K562 (cell line): Measurements from ENCODE around the gene ATP8A1. TPM values are rescaled to one million over a fixed set of nuclear protein-coding genes. Genes with fewer than 3 reads are reported as not detected.

ENCODE experiments used
- ATAC-seq: fragments of 200-7000 bp; cut with Tn5 transposase; 3 replicates; pipeline ENCODE4 v1.9.1; 2020; ENCODE audit warnings: moderate library complexity
- BruUV-seq: library from RNA; stranded (reverse); fragments of 400-500 nt; replicated peaks from 2 replicates; lab custom pipeline; 2021; lab: Mats Ljungman, UMichigan
- CTCF ChIA-PET: fragments of 300-600 bp; formaldehyde crosslinking; extraction: SDS; loops from one replicate; lab custom pipeline; 2021; ENCODE audit warnings: low intra/inter-chr PET ratio; lab: Yijun Ruan, JAX
- POLR2A ChIA-PET: fragments of 300-600, 350-650 bp; sonication (Branson Sonifier 250); formaldehyde crosslinking; extraction: SDS; loops from one replicate; lab custom pipeline; 2021; ENCODE audit warnings: antibody characterized with exemption, inconsistent platforms; lab: Yijun Ruan, JAX
- DNase-seq, 4 experiments: peaks; one replicate each; pipeline versions ENCODE4 v3.0.0 to v3.0.0-alpha.2; 2011 to 2018; ENCODE audit warnings: low spot score in 3 of 4, mixed read lengths in 3 of 4; ENCODE audit errors: extremely low read depth in 1 of 4
- FAIRE-seq: peaks from 2 replicates; lab custom pipeline; 2011; peaks lifted over from hg19 to GRCh38; lab: Jason Lieb, UNC
- H2AFZ ChIP-seq: 2 replicates; pipeline ENCODE4 v1.6.0; 2011; ENCODE audit warnings: low read depth, low read length, control low read depth, inconsistent platforms
- H3K27ac ChIP-seq: fragments of 200-600 bp; 3 replicates; pipeline ENCODE4 v1.8.0; 2011; ENCODE audit warnings: low read depth, mild to moderate bottlenecking, control low read depth, inconsistent platforms, low read length, moderate library complexity, mixed read lengths; ENCODE audit errors: extremely low read depth
- H3K27me3 ChIP-seq, 2 experiments: fragments of 300-600 bp in 1 of 2; 2 replicates in 1 of 2; 3 replicates in 1 of 2; pipeline versions ENCODE4 v1.6.0 to v1.8.0; 2011; ENCODE audit warnings: inconsistent platforms in 2 of 2, low read length in 2 of 2, mild to moderate bottlenecking in 1 of 2, mixed read lengths in 1 of 2, moderate library complexity in 1 of 2; ENCODE audit not compliant: control insufficient read depth in 2 of 2, insufficient read depth in 2 of 2
- H3K36me3 ChIP-seq: fragments of 300-600 bp; 3 replicates; pipeline ENCODE4 v1.8.0; 2011; ENCODE audit warnings: mild to moderate bottlenecking, low read length, inconsistent platforms; ENCODE audit not compliant: control insufficient read depth, insufficient read depth
- H3K4me1 ChIP-seq, 2 experiments: fragments of 200-600 bp in 1 of 2; replicated peaks in 1 of 2; 2 replicates in 1 of 2; 3 replicates in 1 of 2; pipeline versions ENCODE4 v1.5.1 to v1.8.0; 2011; ENCODE audit warnings: inconsistent platforms in 2 of 2, low read length in 2 of 2, mild to moderate bottlenecking in 1 of 2, mixed read lengths in 1 of 2, moderate library complexity in 1 of 2; ENCODE audit not compliant: control insufficient read depth in 2 of 2, insufficient read depth in 2 of 2
- H3K4me2 ChIP-seq: 2 replicates; pipeline ENCODE4 v1.6.1; 2011; ENCODE audit warnings: low read length, control low read depth, inconsistent platforms, mixed read lengths; ENCODE audit not compliant: insufficient read depth
- H3K4me3 ChIP-seq: fragments of 200-600 bp; sonication (generic), shearing (Covaris generic); 2 replicates; pipeline ENCODE4 v1.5.1; 2016; ENCODE audit warnings: control low read depth, inconsistent platforms
- H3K79me2 ChIP-seq: fragments of 200-600 bp; 3 replicates; pipeline ENCODE4 v1.8.0; 2011; ENCODE audit warnings: low read length, inconsistent platforms; ENCODE audit not compliant: control insufficient read depth, insufficient read depth
- H3K9ac ChIP-seq, 2 experiments: 2 replicates each; pipeline versions ENCODE4 v1.6.0 to v1.6.1; 2011; ENCODE audit warnings: low read depth in 2 of 2, low read length in 2 of 2, control low read depth in 1 of 2, inconsistent platforms in 1 of 2, mild to moderate bottlenecking in 1 of 2, mixed read lengths in 1 of 2; ENCODE audit not compliant: insufficient read depth in 1 of 2
- H3K9me1 ChIP-seq: one replicate; pipeline ENCODE4 v1.6.0; 2011; ENCODE audit warnings: inconsistent platforms, mild to moderate bottlenecking, low read length, moderate library complexity; ENCODE audit not compliant: control insufficient read depth, insufficient read depth
- H3K9me3 ChIP-seq: replicated peaks from 2 replicates; pipeline ENCODE4 v1.5.1; 2011; ENCODE audit warnings: low read depth, low read length, inconsistent platforms; ENCODE audit not compliant: control insufficient read depth, insufficient read depth
- H4K20me1 ChIP-seq: replicated peaks from 2 replicates; pipeline ENCODE4 v1.6.1; 2011; ENCODE audit warnings: low read length, inconsistent platforms, mixed read lengths; ENCODE audit not compliant: control insufficient read depth, insufficient read depth
- C11orf30 ChIP-seq: fragments of 450-650 bp; IDR thresholded peaks from 2 replicates; pipeline ENCODE4 v1.6.1; 2016; ENCODE audit warnings: low read depth, mild to moderate bottlenecking
- CREB3L1 ChIP-seq: fragments of 450-650 bp; IDR thresholded peaks from 2 replicates; pipeline ENCODE4 v1.6.1; 2014; ENCODE audit warnings: low read depth, mild to moderate bottlenecking, moderate library complexity, borderline replicate concordance
- DEAF1 ChIP-seq: fragments of 450-650 bp; formaldehyde crosslinking; IDR thresholded peaks from 2 replicates; pipeline ENCODE4 v1.4.0; 2020; ENCODE audit warnings: mild to moderate bottlenecking, moderate library complexity
- GMEB1 ChIP-seq: fragments of 250-450 bp; sonication (Bioruptor Pico); IDR thresholded peaks from 2 replicates; pipeline ENCODE4 v1.4.0; 2020; ENCODE audit warnings: mild to moderate bottlenecking
- GTF2E2 ChIP-seq: fragments of 200-800 bp; sonication (Bioruptor generic); IDR thresholded peaks from 2 replicates; pipeline ENCODE4 v1.6.1; 2016; ENCODE audit warnings: missing genetic modification characterization, missing compliant biosample characterization
- SLC30A9 ChIP-seq: fragments of 250-450 bp; sonication (Bioruptor Pico); IDR thresholded peaks from 2 replicates; pipeline ENCODE4 v1.8.0; 2022; ENCODE audit warnings: mild to moderate bottlenecking, moderate library complexity
- ZEB2 ChIP-seq: fragments of 450-650 bp; IDR thresholded peaks from 2 replicates; pipeline ENCODE4 v1.6.1; 2016
- ZNF274 ChIP-seq: IDR thresholded peaks from 2 replicates; pipeline ENCODE4 v1.6.1; 2011; ENCODE audit warnings: low read depth, mild to moderate bottlenecking, low read length, moderate library complexity, borderline replicate concordance
- ZNF41 ChIP-seq: fragments of 250-450 bp; sonication (Bioruptor Pico); conservative IDR thresholded peaks from 2 replicates; pipeline ENCODE4 v1.4.0; 2020; ENCODE audit warnings: mild to moderate bottlenecking
- WGBS: fragments of 100-300 bp; shearing (Covaris generic); methylation state at CpG from one replicate; pipeline ENCODE4 v1.1.6; 2016; ENCODE audit warnings: low coverage, mixed read lengths; ENCODE audit not compliant: insufficient coverage; ENCODE audit errors: missing lambda C conversion rate; 5-methylcytosine and 5-hydroxymethylcytosine counted together
- in situ Hi-C: fragments of 300-500 bp; cut with MboI; formaldehyde crosslinking; loops from 4 replicates; pipeline ENCODE4 v1.15.0; 2018; ENCODE audit warnings: inconsistent platforms, mixed read lengths
- intact Hi-C: fragments of 100-400 bp; cut with micrococcal nuclease; formaldehyde crosslinking; loops from 2 replicates; pipeline ENCODE4 v1.14.2; 2022
- polyA plus RNA-seq, 8 experiments: library from polyadenylated mRNA; depleted of rRNA in 4 of 8; stranded (reverse) in 5 of 8; unstranded in 3 of 8; fragments of >200 nt; fragmentation: Nextera tagmentation in 2 of 8; fragmentation: Illumina TruSeq in 1 of 8; extraction: Ambion mirVana in 2 of 8; extraction: Trizol in 1 of 8; gene quantifications; 2 replicates each; pipeline versions ENCODE4 v1.2.1 to v1.2.3, GENCODE V29; 2011 to 2014; ENCODE audit warnings: inconsistent platforms in 1 of 8, missing spikeins in 1 of 8
- total RNA-seq, 7 experiments: library from RNA; depleted of rRNA in 6 of 7; stranded (reverse); fragments of >200 nt in 6 of 7; fragmentation: Illumina TruSeq in 2 of 7; extraction: Trizol in 2 of 7; gene quantifications; 2 replicates each; pipeline versions ENCODE4 v1.2.1 to v1.2.3, GENCODE V29; 2011 to 2021; ENCODE audit warnings: low replicate concordance in 1 of 7
- TF ChIP-seq, protein P1 (sequence below): sonication (generic); formaldehyde crosslinking; IDR thresholded peaks from 2 replicates; pipeline ENCODE4 v1.8.0; 2022; ENCODE audit warnings: mild to moderate bottlenecking, missing genetic modification reagents

The ATP8A1 gene
- total and polyA plus RNA-seq, 9 of the 15 experiments (the other 6 are each of a cell fraction or from before 2014, with no cell fraction given), result 0.05 to 0.29 (median 0.07) TPM; not detected in 2

GRCh38 chr4:42399393-42399792, 257.5 kb downstream of the ATP8A1 start:
- in situ Hi-C loops (no loop called here), intact Hi-C loops (no loop called here)
- Histone ChIP-seq H2AFZ (no peak overlapping the region), H3K4me3 (no peak overlapping the region), H3K9me1 (no peaks in the 10 kb centered on the region), H3K9ac (no peak overlapping the region), H3K27me3 (peaks cover 0 to 35% of the 10 kb centered on the region in 2 experiments; a peak in 2 of 5 replicates), H3K27ac (no peak overlapping the region), H3K9me3 (no peaks in the 10 kb centered on the region), H4K20me1 (no peaks in the 10 kb centered on the region), H3K4me2 (no peak overlapping the region), H3K36me3 (no peaks in the 10 kb centered on the region), H3K4me1 (no peaks in the 10 kb centered on the region; a peak in 1 of 5 replicates), H3K79me2 (no peaks in the 10 kb centered on the region)
- ChIA-PET POLR2A (no interaction called here), CTCF (no interaction called here)
- 0% methylated on average over 10 of the region's 10 CpGs for WGBS
- FAIRE-seq (no peak), ATAC-seq (no peak), DNase-seq (no peak)
- BruUV-seq, result no TSS peak
- no peak for TF ChIP-seq C11orf30
- TF ChIP-seq CREB3L1, result no peak
- no peak for TF ChIP-seq GMEB1 (CRISPR knock-in tag)
- no peak for TF ChIP-seq SLC30A9 (CRISPR knock-in tag)
- no peak for TF ChIP-seq DEAF1 (CRISPR knock-in tag)
- no peak for TF ChIP-seq ZEB2
- TF ChIP-seq ZNF41 (CRISPR knock-in tag), result no peak
- no peak for TF ChIP-seq ZNF274
- TF ChIP-seq, protein P1, sequence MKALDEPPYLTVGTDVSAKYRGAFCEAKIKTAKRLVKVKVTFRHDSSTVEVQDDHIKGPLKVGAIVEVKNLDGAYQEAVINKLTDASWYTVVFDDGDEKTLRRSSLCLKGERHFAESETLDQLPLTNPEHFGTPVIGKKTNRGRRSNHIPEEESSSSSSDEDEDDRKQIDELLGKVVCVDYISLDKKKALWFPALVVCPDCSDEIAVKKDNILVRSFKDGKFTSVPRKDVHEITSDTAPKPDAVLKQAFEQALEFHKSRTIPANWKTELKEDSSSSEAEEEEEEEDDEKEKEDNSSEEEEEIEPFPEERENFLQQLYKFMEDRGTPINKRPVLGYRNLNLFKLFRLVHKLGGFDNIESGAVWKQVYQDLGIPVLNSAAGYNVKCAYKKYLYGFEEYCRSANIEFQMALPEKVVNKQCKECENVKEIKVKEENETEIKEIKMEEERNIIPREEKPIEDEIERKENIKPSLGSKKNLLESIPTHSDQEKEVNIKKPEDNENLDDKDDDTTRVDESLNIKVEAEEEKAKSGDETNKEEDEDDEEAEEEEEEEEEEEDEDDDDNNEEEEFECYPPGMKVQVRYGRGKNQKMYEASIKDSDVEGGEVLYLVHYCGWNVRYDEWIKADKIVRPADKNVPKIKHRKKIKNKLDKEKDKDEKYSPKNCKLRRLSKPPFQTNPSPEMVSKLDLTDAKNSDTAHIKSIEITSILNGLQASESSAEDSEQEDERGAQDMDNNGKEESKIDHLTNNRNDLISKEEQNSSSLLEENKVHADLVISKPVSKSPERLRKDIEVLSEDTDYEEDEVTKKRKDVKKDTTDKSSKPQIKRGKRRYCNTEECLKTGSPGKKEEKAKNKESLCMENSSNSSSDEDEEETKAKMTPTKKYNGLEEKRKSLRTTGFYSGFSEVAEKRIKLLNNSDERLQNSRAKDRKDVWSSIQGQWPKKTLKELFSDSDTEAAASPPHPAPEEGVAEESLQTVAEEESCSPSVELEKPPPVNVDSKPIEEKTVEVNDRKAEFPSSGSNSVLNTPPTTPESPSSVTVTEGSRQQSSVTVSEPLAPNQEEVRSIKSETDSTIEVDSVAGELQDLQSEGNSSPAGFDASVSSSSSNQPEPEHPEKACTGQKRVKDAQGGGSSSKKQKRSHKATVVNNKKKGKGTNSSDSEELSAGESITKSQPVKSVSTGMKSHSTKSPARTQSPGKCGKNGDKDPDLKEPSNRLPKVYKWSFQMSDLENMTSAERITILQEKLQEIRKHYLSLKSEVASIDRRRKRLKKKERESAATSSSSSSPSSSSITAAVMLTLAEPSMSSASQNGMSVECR (CRISPR knock-in tag), result no peak
- TF ChIP-seq GTF2E2 (tag), result no peak
